IMR-90 (cell line): ENCODE measurements around the gene AGAP1. TPM values are rescaled to one million over a fixed set of nuclear protein-coding genes. Genes with fewer than 3 reads are reported as not detected.

ENCODE experiments used
- ATAC-seq: fragments of 200-7000 bp; cut with Tn5 transposase; 2 replicates; pipeline ENCODE4 v1.9.1; 2020; ENCODE audit warnings: low read depth, mild to moderate bottlenecking, moderate library complexity
- BruUV-seq: library from RNA; stranded (reverse); fragments of 400-500 nt; replicated peaks from 2 replicates; lab custom pipeline; 2021; lab: Mats Ljungman, UMichigan
- CTCF ChIA-PET: fragments of 300-600 bp; formaldehyde crosslinking; extraction: SDS; loops from one replicate; lab custom pipeline; 2021; ENCODE audit warnings: antibody characterized with exemption; lab: Yijun Ruan, JAX
- POLR2A ChIA-PET: fragments of 300-600 bp; sonication (Branson Sonifier 250); formaldehyde crosslinking; loops from one replicate; lab custom pipeline; 2022; ENCODE audit warnings: antibody characterized with exemption; ENCODE audit not compliant: unreplicated experiment; lab: Charles Lee
- DNase-seq: peaks from one replicate; pipeline ENCODE4 v3.0.0; 2013
- H2AFZ ChIP-seq: replicated peaks from 2 replicates; pipeline ENCODE3; 2013; ENCODE audit warnings: low read length, mild to moderate bottlenecking; ENCODE audit not compliant: poor library complexity
- H2AK5ac ChIP-seq: 2 replicates; pipeline ENCODE4 v1.6.1; 2013; ENCODE audit warnings: low read depth, low read length, inconsistent platforms
- H2AK9ac ChIP-seq: replicated peaks from 2 replicates; pipeline ENCODE3; 2013; ENCODE audit warnings: mild to moderate bottlenecking, low read depth, low read length, moderate library complexity; ENCODE audit not compliant: poor library complexity
- H2BK120ac ChIP-seq: 2 replicates; pipeline ENCODE4 v1.6.1; 2013; ENCODE audit warnings: low read depth, low read length, inconsistent platforms
- H2BK15ac ChIP-seq: 3 replicates; pipeline ENCODE4 v1.6.1; 2013; ENCODE audit warnings: low read depth, low read length, inconsistent platforms
- H2BK20ac ChIP-seq: 2 replicates; pipeline ENCODE4 v1.6.1; 2013; ENCODE audit warnings: low read depth, mild to moderate bottlenecking, inconsistent platforms, low read length, moderate library complexity
- H2BK5ac ChIP-seq: 2 replicates; pipeline ENCODE4 v1.6.1; 2013; ENCODE audit warnings: mild to moderate bottlenecking, low read depth, low read length, inconsistent platforms; ENCODE audit not compliant: poor library complexity, severe bottlenecking
- H3K14ac ChIP-seq: replicated peaks from 2 replicates; pipeline ENCODE4 v1.6.1; 2013; ENCODE audit warnings: low read depth, low read length, inconsistent platforms
- H3K18ac ChIP-seq: 2 replicates; pipeline ENCODE4 v1.6.1; 2013; ENCODE audit warnings: low read depth, low read length, control low read depth
- H3K23ac ChIP-seq: 2 replicates; pipeline ENCODE4 v1.6.1; 2013; ENCODE audit warnings: low read depth, low read length, inconsistent platforms
- H3K27ac ChIP-seq: 2 replicates; pipeline ENCODE4 v1.5.1; 2013; ENCODE audit warnings: mild to moderate bottlenecking, control low read depth, low read length; ENCODE audit not compliant: insufficient read depth
- H3K27me3 ChIP-seq: 2 replicates; pipeline ENCODE4 v1.6.1; 2013; ENCODE audit warnings: low read length; ENCODE audit not compliant: control insufficient read depth, insufficient read depth
- H3K36me3 ChIP-seq: 2 replicates; pipeline ENCODE4 v1.6.1; 2013; ENCODE audit warnings: low read length, mixed read lengths; ENCODE audit not compliant: control insufficient read depth, insufficient read depth
- H3K4ac ChIP-seq: 2 replicates; pipeline ENCODE4 v1.6.1; 2013; ENCODE audit warnings: low read depth, low read length, inconsistent platforms
- H3K4me1 ChIP-seq: 2 replicates; pipeline ENCODE4 v1.6.1; 2013; ENCODE audit warnings: low read length, mixed read lengths; ENCODE audit not compliant: control insufficient read depth, insufficient read depth
- H3K4me2 ChIP-seq: 2 replicates; pipeline ENCODE4 v1.6.1; 2013; ENCODE audit warnings: low read depth, mild to moderate bottlenecking, control low read depth, low read length, moderate library complexity
- H3K4me3 ChIP-seq: 2 replicates; pipeline ENCODE4 v1.5.1; 2013; ENCODE audit warnings: low read depth, mild to moderate bottlenecking, control low read depth, low read length, moderate library complexity; ENCODE audit not compliant: insufficient read depth
- H3K56ac ChIP-seq: 2 replicates; pipeline ENCODE4 v1.6.1; 2013; ENCODE audit warnings: low read length, inconsistent platforms; ENCODE audit not compliant: insufficient read depth; ENCODE audit errors: extremely low read depth
- H3K79me1 ChIP-seq, 2 experiments: 2 replicates each; pipeline ENCODE4 v1.6.1; 2013; ENCODE audit warnings: low read length in 2 of 2, inconsistent platforms in 1 of 2, low read depth in 1 of 2
- H3K9ac ChIP-seq: 2 replicates; pipeline ENCODE4 v1.6.1; 2013; ENCODE audit warnings: low read depth, low read length, control low read depth
- H3K9me1 ChIP-seq: 2 replicates; pipeline ENCODE4 v1.6.1; 2013; ENCODE audit warnings: low read length, inconsistent platforms; ENCODE audit not compliant: insufficient read depth
- H3K9me3 ChIP-seq: 2 replicates; pipeline ENCODE4 v1.6.1; 2013; ENCODE audit warnings: low read length; ENCODE audit not compliant: control insufficient read depth, insufficient read depth
- H4K20me1 ChIP-seq: 2 replicates; pipeline ENCODE4 v1.6.1; 2013; ENCODE audit warnings: low read length, inconsistent platforms; ENCODE audit not compliant: insufficient read depth
- H4K5ac ChIP-seq: 2 replicates; pipeline ENCODE4 v1.6.1; 2013; ENCODE audit warnings: mild to moderate bottlenecking, low read depth, low read length, control low read depth
- H4K8ac ChIP-seq, 2 experiments: 2 replicates each; pipeline ENCODE4 v1.6.1; 2013; ENCODE audit warnings: low read depth in 2 of 2, low read length in 2 of 2, control low read depth in 1 of 2, inconsistent platforms in 1 of 2
- H4K91ac ChIP-seq: 2 replicates; pipeline ENCODE4 v1.6.1; 2013; ENCODE audit warnings: low read depth, low read length, inconsistent platforms; ENCODE audit not compliant: insufficient read depth
- BHLHE40 ChIP-seq: fragments of 150-350 bp; IDR thresholded peaks from 2 replicates; pipeline ENCODE4 v1.6.1; 2016; ENCODE audit warnings: mild to moderate bottlenecking, low read depth, low read length
- CHD1 ChIP-seq: IDR thresholded peaks from 2 replicates; pipeline ENCODE4 v1.6.1; 2012; ENCODE audit warnings: low read depth, low read length, improper control_type of control experiment
- CTCF ChIP-seq: conservative IDR thresholded peaks from 2 replicates; pipeline ENCODE4 v1.5.1; 2012; ENCODE audit warnings: mild to moderate bottlenecking, low read depth, low read length, improper control_type of control experiment
- FOS ChIP-seq: fragments of 150-350 bp; IDR thresholded peaks from 2 replicates; pipeline ENCODE4 v1.6.1; 2016; ENCODE audit warnings: low read depth, low read length
- MAFK ChIP-seq: IDR thresholded peaks from 2 replicates; pipeline ENCODE4 v1.6.1; 2012; ENCODE audit warnings: low read depth, low read length, improper control_type of control experiment
- MAZ ChIP-seq: IDR thresholded peaks from 2 replicates; pipeline ENCODE4 v1.6.1; 2012; ENCODE audit warnings: low read depth, mild to moderate bottlenecking, low read length, improper control_type of control experiment, moderate library complexity, borderline replicate concordance
- MXI1 ChIP-seq: IDR thresholded peaks from 2 replicates; pipeline ENCODE4 v1.6.1; 2012; ENCODE audit warnings: low read depth, mild to moderate bottlenecking, low read length, moderate library complexity, borderline replicate concordance
- NFE2L2 ChIP-seq: fragments of 150-350 bp; IDR thresholded peaks from 2 replicates; pipeline ENCODE4 v1.6.1; 2016; ENCODE audit warnings: low read depth, mild to moderate bottlenecking, low read length
- POLR2A ChIP-seq: IDR thresholded peaks from 2 replicates; pipeline ENCODE4 v1.6.1; 2012; ENCODE audit warnings: mild to moderate bottlenecking, low read depth, low read length
- RAD21 ChIP-seq: IDR thresholded peaks from 2 replicates; pipeline ENCODE4 v1.6.1; 2012; ENCODE audit warnings: low read length, improper control_type of control experiment
- RCOR1 ChIP-seq: IDR thresholded peaks from 2 replicates; pipeline ENCODE4 v1.6.1; 2012; ENCODE audit warnings: mild to moderate bottlenecking, low read length, improper control_type of control experiment; ENCODE audit not compliant: insufficient replicate concordance
- RFX5 ChIP-seq: IDR thresholded peaks from 2 replicates; pipeline ENCODE4 v1.8.0; 2012; ENCODE audit warnings: low read depth, mild to moderate bottlenecking, low read length, moderate library complexity
- SMC3 ChIP-seq: fragments of 150-350 bp; IDR thresholded peaks from 2 replicates; pipeline ENCODE4 v1.6.1; 2016; ENCODE audit warnings: low read depth, mild to moderate bottlenecking, antibody characterized with exemption, low read length, moderate library complexity
- USF2 ChIP-seq: fragments of 150-350 bp; IDR thresholded peaks from 2 replicates; pipeline ENCODE4 v1.6.1; 2017; ENCODE audit warnings: mild to moderate bottlenecking, antibody characterized with exemption, low read length, low read depth
- dilution Hi-C: fragments of 300-500 bp; cut with HindIII; formaldehyde crosslinking; loops from one replicate; pipeline ENCODE4 v1.14.3; 2018; ENCODE audit warnings: low sequenced_read_pairs; ENCODE audit not compliant: unreplicated experiment
- in situ Hi-C: fragments of 300-500 bp; cut with MboI; formaldehyde crosslinking; loops from 3 replicates; pipeline ENCODE4 v1.14.3; 2019; ENCODE audit warnings: low sequenced_read_pairs, inconsistent platforms, mixed read lengths
- intact Hi-C: fragments of 100-400 bp; cut with micrococcal nuclease; formaldehyde crosslinking; loops from 2 replicates; pipeline ENCODE4 v1.10.0; 2022
- polyA plus RNA-seq, 3 experiments: library from polyadenylated mRNA; depleted of rRNA; stranded (reverse); fragments of >200 nt; gene quantifications; 2 replicates each; pipeline ENCODE4 v1.2.3, GENCODE V29; 2012; ENCODE audit warnings: low replicate concordance in 1 of 3
- total RNA-seq: library from RNA; depleted of rRNA; stranded (reverse); fragments of >200 nt; gene quantifications from 2 replicates; pipeline ENCODE4 v1.2.3, GENCODE V29; 2012
- TF ChIP-seq, protein P1 (sequence below): fragments of 150-350 bp; IDR thresholded peaks from 2 replicates; pipeline ENCODE4 v1.6.1; 2016; ENCODE audit warnings: low read depth, mild to moderate bottlenecking, low read length, moderate library complexity, borderline replicate concordance

AGAP1 gene
- total and polyA plus RNA-seq, 2 of the 4 experiments (the other 2 are of a cell fraction) = 15.1 to 16.4 TPM

- ATAC-seq = no peak
- ChIA-PET CTCF (no interaction called here), POLR2A (no interaction called here)
- Histone ChIP-seq H2AFZ (no peak overlapping the region), H3K4me1 (no peaks in the 10 kb centered on the region), H3K9me3 (no peaks in the 10 kb centered on the region), H3K23ac (no peak overlapping the region), H3K79me1 (0 out of 4 replicates have a peak, but pooled peaks cover 0 to 2% of the 10 kb centered on the region in 2 experiments), H3K56ac (no peak overlapping the region), H2BK5ac (peak overlapping the region; percentile 80), H3K9ac (no peak overlapping the region), H3K9me1 (peaks cover 10% of the 10 kb centered on the region; the same call in 1 of the 2 replicates), H3K4ac (no peak overlapping the region), H3K4me2 (no peak overlapping the region), H3K27me3 (no peaks in the 10 kb centered on the region), H3K36me3 (peaks cover 25% of the 10 kb centered on the region), H4K5ac (no peak overlapping the region), H4K20me1 (peaks cover 4% of the 10 kb centered on the region), H2BK15ac (no peak overlapping the region), H3K27ac (no peak overlapping the region), H4K91ac (no peak overlapping the region), H3K18ac (no peak overlapping the region), H4K8ac (no peak overlapping the region), H2AK5ac (no peak overlapping the region), H3K14ac (no peak overlapping the region), H3K4me3 (no peak overlapping the region), H2BK20ac (no peak overlapping the region), H2BK120ac (no peak overlapping the region), H2AK9ac (no peak overlapping the region)
- intact Hi-C loops = no loop called here
- TF ChIP-seq CTCF (no peak), CHD1 (no peak), MAFK (no peak), RCOR1 (no peak), RFX5 (no peak), MAZ (no peak), FOS (no peak), POLR2A (no peak), USF2 (no peak), NFE2L2 (no peak), RAD21 (no peak), MXI1 (no peak), BHLHE40 (no peak), SMC3 (no peak)
- TF ChIP-seq, protein P1, sequence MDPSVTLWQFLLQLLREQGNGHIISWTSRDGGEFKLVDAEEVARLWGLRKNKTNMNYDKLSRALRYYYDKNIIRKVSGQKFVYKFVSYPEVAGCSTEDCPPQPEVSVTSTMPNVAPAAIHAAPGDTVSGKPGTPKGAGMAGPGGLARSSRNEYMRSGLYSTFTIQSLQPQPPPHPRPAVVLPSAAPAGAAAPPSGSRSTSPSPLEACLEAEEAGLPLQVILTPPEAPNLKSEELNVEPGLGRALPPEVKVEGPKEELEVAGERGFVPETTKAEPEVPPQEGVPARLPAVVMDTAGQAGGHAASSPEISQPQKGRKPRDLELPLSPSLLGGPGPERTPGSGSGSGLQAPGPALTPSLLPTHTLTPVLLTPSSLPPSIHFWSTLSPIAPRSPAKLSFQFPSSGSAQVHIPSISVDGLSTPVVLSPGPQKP = no peak
- BruUV-seq = no TSS peak
- in situ Hi-C loops = no loop called here
- DNase-seq = no peak
- dilution Hi-C loops = no loop called here
Observed at GRCh38 chr2:235802542-235802941, 308.7 kb downstream of the AGAP1 start.
